ENCODE data around the gene GPR148.
"Not testable (repeated sequence)": the region's sequence is repeated elsewhere in the genome, so short reads cannot be mapped to it uniquely, and the experiment has no call there.

Gene GPR148, protein sequence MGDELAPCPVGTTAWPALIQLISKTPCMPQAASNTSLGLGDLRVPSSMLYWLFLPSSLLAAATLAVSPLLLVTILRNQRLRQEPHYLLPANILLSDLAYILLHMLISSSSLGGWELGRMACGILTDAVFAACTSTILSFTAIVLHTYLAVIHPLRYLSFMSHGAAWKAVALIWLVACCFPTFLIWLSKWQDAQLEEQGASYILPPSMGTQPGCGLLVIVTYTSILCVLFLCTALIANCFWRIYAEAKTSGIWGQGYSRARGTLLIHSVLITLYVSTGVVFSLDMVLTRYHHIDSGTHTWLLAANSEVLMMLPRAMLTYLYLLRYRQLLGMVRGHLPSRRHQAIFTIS

GRCh38 chr2:130728549-130729316 lies at the start of gene GPR148:
GPR148 (plus strand) TSS chr2:130729070; CDS start chr2:130729152, 82 bp downstream.
- DNase-seq, result peak; percentile 97

DNA sequence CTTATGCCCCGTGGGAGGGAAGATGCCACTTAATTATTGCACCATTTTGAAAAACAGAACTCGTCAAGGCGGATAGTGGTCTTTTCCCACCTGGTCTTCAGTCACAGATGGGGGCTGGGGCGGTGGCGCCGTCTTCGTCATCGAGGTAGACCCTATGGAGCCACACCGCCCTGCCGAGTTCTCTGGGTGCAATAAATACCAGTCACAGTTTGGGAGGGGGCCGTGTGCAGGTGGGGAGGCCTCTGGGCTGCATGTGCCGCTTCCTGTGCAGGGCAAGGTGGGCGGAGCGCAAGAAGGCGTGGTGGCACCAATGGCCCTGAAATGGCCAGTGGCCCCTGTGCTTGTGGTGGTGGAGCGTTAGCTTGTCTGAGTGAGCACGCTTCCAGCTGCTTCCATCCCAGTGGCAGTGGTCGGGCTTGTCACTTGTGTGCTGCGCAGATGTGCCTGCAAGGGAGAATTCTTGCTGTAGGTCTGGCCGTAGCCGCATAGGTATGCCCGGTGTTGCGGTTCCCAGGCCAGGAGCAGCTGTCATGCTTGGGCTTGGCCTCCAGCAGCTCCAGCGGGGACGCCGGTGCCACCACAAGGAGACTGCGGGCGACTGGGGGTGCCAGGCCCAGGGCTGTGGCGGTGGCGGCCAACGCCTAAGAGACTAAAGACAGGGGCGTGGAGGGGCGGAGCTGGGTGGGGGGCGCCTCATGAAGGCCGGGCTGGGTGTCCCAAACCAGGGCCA lies 36.7 kb upstream of the GPR148 start:
- not testable (repeated sequence) for DNase-seq

DNA sequence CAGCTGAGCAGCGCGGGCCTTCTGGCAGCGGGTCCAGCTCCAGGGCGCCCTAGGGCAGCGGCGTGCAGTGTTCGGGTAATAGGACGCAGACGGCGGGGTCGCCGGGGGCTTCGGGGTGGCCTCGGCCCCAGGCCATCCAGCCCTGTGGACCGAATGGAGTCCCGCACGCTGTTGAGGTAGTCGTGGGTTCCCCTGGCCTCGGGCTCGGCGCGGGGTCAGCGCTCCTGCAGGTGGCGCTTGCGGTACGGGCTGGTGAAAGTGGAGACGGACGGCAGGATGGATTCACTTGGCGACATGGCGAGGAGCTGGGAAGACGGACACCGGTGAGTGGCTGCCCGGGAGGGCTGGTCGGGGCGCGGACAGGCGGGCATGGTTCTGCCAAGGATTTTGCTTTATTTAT lies 35.4 kb upstream of the GPR148 start:
- DNase-seq, result not testable (repeated sequence)

- DNase-seq, result not testable (repeated sequence)
These were observed 25.6 kb upstream of the GPR148 start for GRCh38 chr2:130703250-130703649.

GRCh38 chr2:130714795-130715194 lies 14.1 kb upstream of the GPR148 start:
- DNase-seq, result not testable (repeated sequence)

DNA sequence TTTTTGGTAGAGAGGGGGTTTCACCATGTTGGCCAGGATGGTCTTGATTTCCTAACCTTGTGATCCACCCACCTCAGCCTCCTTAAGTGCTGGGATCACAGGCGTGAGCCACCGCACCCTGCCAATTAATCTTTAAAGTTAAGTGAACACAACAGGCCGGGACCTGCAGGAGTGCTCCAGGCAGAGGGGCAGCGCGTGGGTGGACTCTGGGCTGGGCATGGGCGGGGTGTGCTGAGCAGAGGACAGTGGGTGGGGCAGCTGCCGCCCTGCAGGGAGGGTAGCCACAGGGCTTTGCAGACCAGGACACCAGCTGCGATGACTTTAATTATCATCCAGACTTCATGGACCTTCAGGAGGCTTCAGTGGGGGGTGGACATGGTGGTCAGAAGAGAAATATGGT lies 8.8 kb upstream of the GPR148 start:
- DNase-seq, result no peak

DNA sequence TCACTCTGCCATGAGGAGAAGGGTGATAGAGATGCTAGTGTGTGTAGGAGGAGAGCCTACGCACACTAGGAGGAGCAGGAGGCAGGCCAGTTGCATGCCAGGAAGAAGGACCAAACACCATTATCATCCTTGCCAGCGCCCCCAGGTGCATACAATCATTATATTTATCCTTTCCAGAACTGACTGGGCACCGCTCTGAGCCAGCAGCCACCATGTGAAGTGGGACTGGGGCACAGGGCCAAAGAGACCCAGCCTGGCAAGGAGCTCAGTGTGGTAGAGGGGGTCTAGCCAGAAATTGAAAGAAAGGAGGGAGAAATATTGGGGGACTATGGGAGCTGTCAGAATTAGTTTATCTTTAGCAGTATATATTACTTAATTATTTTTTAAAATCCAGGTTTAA lies 8.3 kb upstream of the GPR148 start:
- DNase-seq, result no peak

- no peak for DNase-seq
These were observed 4.4 kb upstream of the GPR148 start for GRCh38 chr2:130724455-130724854.

GRCh38 chr2:130726614-130727180 lies 2.2 kb upstream of the GPR148 start:
- no peak for DNase-seq

DNA sequence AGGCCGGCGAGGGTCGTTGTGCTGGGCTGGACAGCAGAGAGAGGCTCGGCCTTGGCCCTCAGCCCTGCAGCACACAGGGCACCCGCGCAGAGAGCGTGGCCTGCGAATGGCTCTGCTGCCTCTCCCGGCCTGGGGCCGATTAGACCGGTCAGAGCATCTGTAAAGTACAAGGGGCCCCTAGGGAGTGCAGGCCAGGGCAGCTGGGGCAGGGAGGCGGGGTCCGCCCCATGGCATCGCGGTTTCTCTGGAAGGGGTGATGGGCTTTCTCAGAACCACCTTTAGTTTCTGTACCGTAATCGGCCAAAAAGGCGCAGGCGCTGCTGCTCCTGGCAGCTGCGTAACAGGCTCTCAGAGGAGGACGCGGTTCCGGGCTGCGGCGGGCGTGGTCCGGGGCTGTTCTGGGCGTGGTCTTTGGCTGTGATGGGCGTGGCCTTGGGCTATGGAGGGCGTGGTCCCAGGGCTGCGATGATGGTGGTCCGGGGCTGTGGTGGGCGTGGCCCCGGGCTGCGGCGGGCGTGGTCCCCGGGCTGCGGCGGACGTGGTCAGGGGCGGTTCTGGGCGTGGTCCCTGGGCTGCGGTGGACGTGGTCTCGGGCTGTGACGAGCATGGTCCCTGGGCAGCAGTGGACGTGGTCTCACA lies 1.5 kb upstream of the GPR148 start:
- DNase-seq, result peak; percentile 86

DNA sequence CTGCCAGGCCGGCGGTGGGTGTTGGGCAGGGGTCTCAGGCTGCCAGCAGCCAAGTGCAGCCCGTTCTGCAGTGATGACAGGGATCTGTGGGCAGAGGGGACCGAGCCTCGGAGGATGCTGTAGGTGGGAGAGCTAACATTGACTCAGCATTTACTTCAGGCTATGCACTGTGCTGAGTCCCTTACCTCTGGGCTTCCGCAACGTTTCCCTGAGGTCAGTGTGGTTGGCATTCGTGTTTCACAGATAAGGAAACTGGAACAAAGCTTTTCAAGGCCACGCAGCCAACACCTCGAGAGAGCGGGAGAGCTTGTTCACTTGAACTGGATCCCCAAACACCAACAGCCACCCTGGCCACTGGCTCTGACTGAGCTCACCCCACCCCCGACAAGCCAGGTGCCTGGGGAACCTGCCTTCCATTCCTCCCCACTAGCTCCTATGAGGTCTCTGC lies 839 bp upstream of the GPR148 start:
- DNase-seq, result peak; percentile 56

- DNase-seq, result peak; percentile 81
These were observed 741 bp downstream of the GPR148 start for GRCh38 chr2:130729322-130730299.

- not testable (repeated sequence) for DNase-seq
These were observed 3.4 kb downstream of the GPR148 start for GRCh38 chr2:130732257-130732656.

- no peak for DNase-seq
These were observed 6.3 kb downstream of the GPR148 start for GRCh38 chr2:130735200-130735599.

GRCh38 chr2:130736487-130736886 lies 7.6 kb downstream of the GPR148 start:
- DNase-seq, result no peak

- DNase-seq, result no peak
These were observed 8.7 kb downstream of the GPR148 start for GRCh38 chr2:130737592-130737991.

DNA sequence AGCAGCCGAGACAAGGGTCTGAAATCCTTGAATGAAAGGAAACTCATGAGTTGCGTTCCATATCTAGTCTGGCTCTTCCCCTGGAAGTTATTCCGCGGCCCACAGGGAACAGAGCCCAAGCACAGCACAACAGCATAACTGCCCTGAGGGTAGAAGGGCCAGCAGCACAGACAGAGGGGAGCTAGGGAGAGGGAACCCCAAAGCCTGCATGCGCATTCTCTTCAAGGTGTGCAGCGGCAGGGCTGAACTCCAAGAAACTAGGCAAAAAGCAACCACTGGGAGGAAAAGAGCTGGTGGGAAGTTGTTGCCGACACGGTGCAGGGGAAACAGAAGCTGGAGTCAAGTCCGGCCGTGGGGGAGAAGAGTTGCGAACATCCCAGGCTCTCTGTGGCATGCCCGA lies 11.8 kb downstream of the GPR148 start:
- DNase-seq, result no peak

DNA sequence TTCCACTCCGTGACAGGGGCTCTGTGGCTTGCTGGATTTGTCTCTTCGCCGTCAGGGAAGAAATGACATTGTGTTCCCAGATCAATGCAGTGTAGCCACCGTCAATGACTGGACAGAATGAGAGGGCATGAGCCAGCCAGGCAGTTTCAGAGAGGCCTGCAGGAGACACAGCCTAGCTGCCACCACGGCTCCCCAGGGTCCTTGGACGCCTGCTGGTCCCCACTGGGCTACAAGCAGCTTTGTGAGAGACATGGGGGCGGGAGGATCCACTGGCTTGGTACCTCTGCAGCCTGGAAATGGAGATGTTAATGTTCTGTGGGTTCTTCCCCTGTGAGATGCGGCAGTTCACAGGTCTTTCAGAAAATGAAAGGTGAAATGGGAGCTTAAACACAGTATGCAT lies 14.4 kb downstream of the GPR148 start:
- DNase-seq, result no peak

- peak; percentile 79 for DNase-seq
These were observed 15.6 kb downstream of the GPR148 start for GRCh38 chr2:130744287-130745117.

- DNase-seq, result no peak
These were observed 20.2 kb downstream of the GPR148 start for GRCh38 chr2:130749078-130749477.

Measured in DMS79 (cell line).